Small intestine (tissue), 7 donors: Measurements from ENCODE around the gene REEP2. TPM values are rescaled to one million over a fixed set of nuclear protein-coding genes. Genes with fewer than 3 reads are reported as not detected.
A peak's percentile ranks its signal among the peaks of the same experiment; 100 is the strongest.

Experiments used
- DNase-seq, 2 donors: peaks; one replicate each; pipeline versions ENCODE4 v3.0.0 to v3.0.0-alpha.2; 2013
- FAIRE-seq: peaks from 2 replicates; lab custom pipeline; 2012; peaks lifted over from hg19 to GRCh38; lab: Jason Lieb, UNC
- H3K27ac ChIP-seq, 3 donors: one replicate each; pipeline ENCODE4 v1.5.1; 2013; ENCODE audit warnings: low read length in 2 of 3, mild to moderate bottlenecking in 2 of 3, control low read depth in 1 of 3, inconsistent platforms in 1 of 3, low read depth in 1 of 3, moderate library complexity in 1 of 3
- H3K27me3 ChIP-seq, 3 donors: one replicate each; pipeline ENCODE4 v1.6.1; 2013; ENCODE audit warnings: low read length in 3 of 3, inconsistent platforms in 1 of 3; ENCODE audit not compliant: control insufficient read depth in 3 of 3, insufficient read depth in 3 of 3
- H3K36me3 ChIP-seq, 3 donors: one replicate each; pipeline ENCODE4 v1.6.1; 2013; ENCODE audit warnings: low read length in 3 of 3, inconsistent platforms in 1 of 3, low read depth in 1 of 3, mild to moderate bottlenecking in 1 of 3, moderate library complexity in 1 of 3; ENCODE audit not compliant: control insufficient read depth in 3 of 3, insufficient read depth in 2 of 3
- H3K4me1 ChIP-seq, 3 donors: one replicate each; pipeline ENCODE4 v1.6.1; 2013; ENCODE audit warnings: low read length in 2 of 3, inconsistent platforms in 1 of 3, low read depth in 1 of 3, mild to moderate bottlenecking in 1 of 3, moderate library complexity in 1 of 3; ENCODE audit not compliant: control insufficient read depth in 3 of 3, insufficient read depth in 2 of 3
- H3K4me3 ChIP-seq, 3 donors: one replicate each; pipeline ENCODE4 v1.5.1; 2013; ENCODE audit warnings: low read length in 3 of 3, control low read depth in 1 of 3, inconsistent platforms in 1 of 3, low read depth in 1 of 3, mild to moderate bottlenecking in 1 of 3, moderate library complexity in 1 of 3
- H3K9me3 ChIP-seq, 2 donors: one replicate each; pipeline ENCODE4 v1.6.1; 2013; ENCODE audit warnings: low read depth in 1 of 2, low read length in 1 of 2; ENCODE audit not compliant: control insufficient read depth in 2 of 2, insufficient read depth in 1 of 2
- WGBS, 3 donors: extraction: QIAGEN DNeasy Blood & Tissue Kit; methylation state at CpG; one replicate each; pipeline ENCODE4 v1.1.7; 2013; 5-methylcytosine and 5-hydroxymethylcytosine counted together
- polyA plus RNA-seq, 4 donors: library from polyadenylated mRNA; stranded (reverse) in 3 of 4; unstranded in 1 of 4; fragments of 200-250 nt in 3 of 4; fragments of 120-200 nt in 1 of 4; gene quantifications; one replicate each; pipeline versions ENCODE4 v1.2.1 to v1.2.3, GENCODE V29; 2013
- donor health status: healthy with polysubstance abuse.
- donor health status: control.
- donor health status: control.
- donor health status: Bipolar disorder and iron deficiency.
- donor health status: healthy.

Gene REEP2
- polyA plus RNA-seq, 4 donors: 2.2 to 14.2 (median 4.3) TPM

GRCh38 chr5:138460032-138460693 is 21.3 kb downstream of the REEP2 start:
- DNase-seq (no peak), FAIRE-seq (no peak)
- H3K27me3 ChIP-seq: peaks cover 0 to 6% (median 0%) of the 10 kb centered on the region in 3 donors
- no peak overlapping the region for H3K4me3 ChIP-seq
- peaks cover 0 to 25% (median 5%) of the 10 kb centered on the region in 3 donors for H3K4me1 ChIP-seq
- H3K27ac ChIP-seq: peak overlapping the region in 2 of 3 donors; percentile 0 to 4
- H3K9me3 ChIP-seq: no peaks in the 10 kb centered on the region
- no peaks in the 10 kb centered on the region for H3K36me3 ChIP-seq
- 63 to 82% (median 73%) methylated on average over 4 of the region's 4 CpGs for WGBS, 3 donors

- 79 to 82% (median 82%) methylated on average over 11 of the region's 11 CpGs for WGBS, 3 donors
- peaks cover 0 to 31% (median 6%) of the 10 kb centered on the region in 3 donors for H3K4me1 ChIP-seq
- peaks cover 0 to 4% (median 0%) of the 10 kb centered on the region in 3 donors for H3K27me3 ChIP-seq
- no peaks in the 10 kb centered on the region for H3K9me3 ChIP-seq
- H3K4me3 ChIP-seq: no peak overlapping the region
- no peak overlapping the region for H3K27ac ChIP-seq
- FAIRE-seq: no peak
- no peak for DNase-seq
- H3K36me3 ChIP-seq: peaks cover 0 to under 1% (median 0%) of the 10 kb centered on the region in 3 donors
Observed at GRCh38 chr5:138461343-138462125, 22.7 kb downstream of the REEP2 start.

- FAIRE-seq (no peak), DNase-seq (no peak)
- H3K27ac ChIP-seq: peak overlapping the region; percentile 96 to 99 (median 97)
- H3K4me3 ChIP-seq: peak overlapping the region; percentile 40 to 85 (median 84)
- H3K9me3 ChIP-seq: no peaks in the 10 kb centered on the region
- 7 to 20% (median 16%) methylated on average over 21 of the region's 21 CpGs for WGBS, 3 donors
- peaks cover 0 to 37% (median 11%) of the 10 kb centered on the region in 3 donors for H3K4me1 ChIP-seq
- peaks cover 0 to 4% (median 0%) of the 10 kb centered on the region in 3 donors for H3K27me3 ChIP-seq
- peaks cover 0 to 19% (median 3%) of the 10 kb centered on the region in 3 donors for H3K36me3 ChIP-seq
Observed at GRCh38 chr5:138463419-138464007, 24.7 kb downstream of the REEP2 start.

GRCh38 chr5:138464008-138464387 is 25.1 kb downstream of the REEP2 start:
- Histone ChIP-seq H3K27ac (peak overlapping the region; percentile 96 to 99 (median 97)), H3K36me3 (peaks cover 0 to 19% (median 3%) of the 10 kb centered on the region in 3 donors), H3K27me3 (peaks cover 0 to 4% (median 0%) of the 10 kb centered on the region in 3 donors), H3K4me1 (peaks cover 0 to 33% (median 8%) of the 10 kb centered on the region in 3 donors), H3K4me3 (peak overlapping the region; percentile 78 to 85 (median 84)), H3K9me3 (no peaks in the 10 kb centered on the region)
- DNase-seq: peak; percentile 95 to 99
- no peak for FAIRE-seq
- WGBS, 3 donors: 0% methylated on average over 21 to 34 of the region's 34 CpGs

- H3K27ac ChIP-seq: peak overlapping the region; percentile 96 to 99 (median 97)
- FAIRE-seq: no peak
- peak overlapping the region; percentile 78 to 85 (median 84) for H3K4me3 ChIP-seq
- DNase-seq: peak; percentile 99
- H3K36me3 ChIP-seq: peaks cover 0 to 19% (median 3%) of the 10 kb centered on the region in 3 donors
- WGBS, 3 donors: 0 to 1% (median 0%) methylated on average over 51 to 64 of the region's 64 CpGs
- no peaks in the 10 kb centered on the region for H3K9me3 ChIP-seq
- H3K27me3 ChIP-seq: peaks cover 0 to 4% (median 0%) of the 10 kb centered on the region in 3 donors
- H3K4me1 ChIP-seq: peaks cover 0 to 27% (median 8%) of the 10 kb centered on the region in 3 donors
Observed at GRCh38 chr5:138464388-138465260, 25.8 kb downstream of the REEP2 start.

GRCh38 chr5:138465261-138466124 is 26.6 kb downstream of the REEP2 start, which contains the start of gene EGR1:
Gene EGR1, plus strand, starts transcription at chr5:138465479. Its CDS starts 283 bp downstream, at chr5:138465762.
- Histone ChIP-seq H3K4me1 (peaks cover 0 to 18% (median 8%) of the 10 kb centered on the region in 3 donors), H3K27ac (peak within 1 kb of the TSS; percentile 96 to 99 (median 97)), H3K9me3 (no peaks in the 10 kb centered on the region), H3K36me3 (peaks cover 0 to 19% (median 3%) of the 10 kb centered on the region in 3 donors), H3K4me3 (peak within 1 kb of the TSS; percentile 80 to 85 (median 84)), H3K27me3 (peaks cover 0 to 4% (median 0%) of the 10 kb centered on the region in 3 donors)
- WGBS, 3 donors: 0 to 1% (median 1%) methylated on average over 36 to 85 of the region's 85 CpGs
- peak; percentile 96 to 98 for DNase-seq
- no peak for FAIRE-seq
